Myocyte (in vitro differentiated cells): Measurements from ENCODE around the gene MCC. TPM values are rescaled to one million over a fixed set of nuclear protein-coding genes. Genes with fewer than 3 reads are reported as not detected.

ENCODE experiments used
- DNase-seq: peaks from one replicate; pipeline ENCODE4 v3.0.0-alpha.2; 2012; ENCODE audit warnings: low read depth
- total RNA-seq: library from RNA; depleted of rRNA; stranded (reverse); fragments of >200 nt; gene quantifications from 2 replicates; pipeline ENCODE4 v1.2.3, GENCODE V29; 2014

Gene MCC
- total RNA-seq, 1 donor from 2014 or later: 12.0 TPM

GRCh38 chr5:113003763-113004162 is 484.5 kb downstream of the MCC start:
- DNase-seq: no peak

- DNase-seq: no peak
Measured at GRCh38 chr5:113002423-113002822, 485.8 kb downstream of the MCC start.

GRCh38 chr5:113000466-113000865 is 487.8 kb downstream of the MCC start:
- no peak for DNase-seq

- DNase-seq: no peak
Measured at GRCh38 chr5:112998296-112998695, 490.0 kb downstream of the MCC start.

- no peak for DNase-seq
Measured at GRCh38 chr5:112996830-112997374, 491.4 kb downstream of the MCC start.

- DNase-seq: peak; percentile 82
Measured at GRCh38 chr5:112995764-112996618, 492.3 kb downstream of the MCC start.

GRCh38 chr5:112986224-112986623 is 502.0 kb downstream of the MCC start:
- DNase-seq: no peak

- no peak for DNase-seq
Measured at GRCh38 chr5:112983363-112983762, 504.9 kb downstream of the MCC start.

GRCh38 chr5:112979723-112980122 is 508.5 kb downstream of the MCC start:
- DNase-seq: no peak

- no peak for DNase-seq
Measured at GRCh38 chr5:112978836-112979235, 509.4 kb downstream of the MCC start.

GRCh38 chr5:112977440-112977861 is 510.8 kb downstream of the MCC start:
- DNase-seq: peak; percentile 11

- DNase-seq: peak; percentile 99
Measured at GRCh38 chr5:112976432-112977309, 511.6 kb downstream of the MCC start, which contains the start of gene DCP2. TSS of gene DCP2 (plus strand) at chr5:112976798. CDS start at chr5:112976934, 136 bp downstream.

- peak; percentile 27 for DNase-seq
Measured at GRCh38 chr5:112975721-112976431, 512.4 kb downstream of the MCC start.

- no peak for DNase-seq
Measured at GRCh38 chr5:112974901-112975300, 513.4 kb downstream of the MCC start.

GRCh38 chr5:112973904-112974303 is 514.3 kb downstream of the MCC start:
- DNase-seq: no peak

- no peak for DNase-seq
Measured at GRCh38 chr5:112973036-112973435, 515.2 kb downstream of the MCC start.

Other genes with a start within 250 kb of the MCC start
- not detected in 2 replicates for gene TSSK1B, start 53.5 kb downstream of the MCC start, total RNA-seq
- gene YTHDC2, start 25.2 kb upstream of the MCC start, total RNA-seq: 9.8 and 11.8 TPM in 2 replicates